ENCODE measurements around the gene MPV17L. TPM values are rescaled to one million over a fixed set of nuclear protein-coding genes. Genes with fewer than 3 reads are reported as not detected.
"Not testable (repeated sequence)": the region's sequence is repeated elsewhere in the genome, so short reads cannot be mapped to it uniquely, and the experiment has no call there.

The MPV17L gene
- polyA plus RNA-seq, 1 of the 3 experiments (the other 2 are of a cell fraction), result 0.43 TPM

- TF ChIP-seq CTCF (IDR thresholded peaks at IDR 0.05) (no peak), RCOR1 (IDR thresholded peaks at IDR 0.05; ENCODE audit: low read length) (no peak)
Measured at GRCh38 chr16:15401972-15402371, 6.4 kb downstream of the MPV17L start (continued).

GRCh38 chr16:15403392-15403995, 7.9 kb downstream of the MPV17L start:
- H4K20me1 ChIP-seq (ENCODE audit: insufficient read depth), result no peaks in the 10 kb centered on the region
- ChIA-PET CTCF (interaction anchor here (1.6 kb wide), 1 partner anchor 160 kb away, joined by 4 read pairs; no protein-coding TSS in a partner anchor), POLR2A (no interaction called here)
- H3K4me2 ChIP-seq, result no peak overlapping the region
- H3K4me1 ChIP-seq (ENCODE audit: control insufficient read depth in 1 of 2, insufficient read depth in 2 of 2, low read depth in 1 of 2, low read length in 1 of 2), result no peaks in the 10 kb centered on the region
- no peaks in the 10 kb centered on the region for H3F3A ChIP-seq (replicated peaks; ENCODE audit: insufficient read depth)
- H3K36me3 ChIP-seq (replicated peaks in 1 of 2; ENCODE audit: control insufficient read depth in 1 of 2, insufficient read depth in 2 of 2, low read length in 1 of 2), result no peaks in the 10 kb centered on the region
- no peaks in the 10 kb centered on the region for H3K79me2 ChIP-seq (ENCODE audit: insufficient read depth)
- no peaks in the 10 kb centered on the region for H3K27me3 ChIP-seq (ENCODE audit: insufficient read depth)
- H3K27ac ChIP-seq (ENCODE audit: low read depth in 2 of 2, low read length in 1 of 2), result no peak overlapping the region
- WGBS (ENCODE audit: low lambda C conversion rate), result 92% methylated on average over 9 of the region's 9 CpGs
- no peak overlapping the region for H2AFZ ChIP-seq (ENCODE audit: low read depth)
- no peak overlapping the region for H3K4me3 ChIP-seq (ENCODE audit: low read depth in 2 of 2, low read length in 1 of 2)
- TF ChIP-seq USF1 (IDR thresholded peaks at IDR 0.05; ENCODE audit: borderline replicate concordance, low read depth) (no peak), IRF3 (IDR thresholded peaks at IDR 0.05; ENCODE audit: low read depth, low read length) (no peak), RFX5 (IDR thresholded peaks at IDR 0.05; ENCODE audit: low read length) (no peak), JUND (IDR thresholded peaks at IDR 0.05) (no peak), SMC3 (IDR thresholded peaks at IDR 0.05; ENCODE audit: low read depth, low read length) (no peak), FOXM1 (IDR thresholded peaks at IDR 0.05; ENCODE audit: low read depth) (no peak), RXRA (IDR thresholded peaks at IDR 0.05; ENCODE audit: borderline replicate concordance, low read depth) (no peak), FOSL2 (IDR thresholded peaks at IDR 0.05; ENCODE audit: borderline replicate concordance, low read depth) (no peak), RAD21 (IDR thresholded peaks at IDR 0.05; ENCODE audit: low read length) (no peak)
- no peak overlapping the region for H3K9ac ChIP-seq
- DNase-seq, result no peak
- no peaks in the 10 kb centered on the region for H3K9me2 ChIP-seq
- no peaks in the 10 kb centered on the region for H3K9me3 ChIP-seq

GRCh38 chr16:15404091-15404490, 8.5 kb downstream of the MPV17L start:
- WGBS (ENCODE audit: low lambda C conversion rate), result 93% methylated on average over 3 of the region's 3 CpGs
- H3F3A ChIP-seq (replicated peaks; ENCODE audit: insufficient read depth); H3K27ac ChIP-seq (ENCODE audit: low read depth in 2 of 2, low read length in 1 of 2); H3K4me2 ChIP-seq; DNase-seq; POLR2A ChIA-PET; H3K79me2 ChIP-seq (ENCODE audit: insufficient read depth); H3K9me2 ChIP-seq; H3K27me3 ChIP-seq (ENCODE audit: insufficient read depth); H3K9me3 ChIP-seq; H3K9ac ChIP-seq; H3K36me3 ChIP-seq (replicated peaks in 1 of 2; ENCODE audit: control insufficient read depth in 1 of 2, insufficient read depth in 2 of 2, low read length in 1 of 2); H2AFZ ChIP-seq (ENCODE audit: low read depth); H3K4me1 ChIP-seq (ENCODE audit: control insufficient read depth in 1 of 2, insufficient read depth in 2 of 2, low read depth in 1 of 2, low read length in 1 of 2); H3K4me3 ChIP-seq (ENCODE audit: low read depth in 2 of 2, low read length in 1 of 2); H4K20me1 ChIP-seq (ENCODE audit: insufficient read depth): not testable (repeated sequence)
- CTCF ChIA-PET, result interaction anchor here (1.6 kb wide), 1 partner anchor 160 kb away, joined by 4 read pairs; no protein-coding TSS in a partner anchor

Measured in SK-N-SH (cell line).